ENCODE results near the gene ITGB7.

DNA sequence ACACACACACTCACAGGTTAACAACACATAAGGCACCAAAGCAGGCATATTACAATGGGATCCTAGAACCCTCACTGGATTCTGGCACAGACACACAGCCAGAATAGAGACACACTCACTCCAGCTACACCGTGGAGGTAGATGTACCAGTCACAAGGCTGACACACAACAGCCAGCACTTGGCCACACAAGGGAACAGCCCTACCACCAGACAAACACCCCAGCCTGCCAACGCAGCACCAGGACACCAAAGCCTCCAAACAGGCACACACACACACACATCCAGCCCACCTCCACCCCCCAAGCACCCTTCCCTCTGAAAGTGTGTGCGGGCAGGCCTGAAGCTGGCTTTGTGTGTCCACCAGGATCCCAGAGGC lies 10.9 kb upstream of the ITGB7 start:
- TF ChIP-seq, protein P1, sequence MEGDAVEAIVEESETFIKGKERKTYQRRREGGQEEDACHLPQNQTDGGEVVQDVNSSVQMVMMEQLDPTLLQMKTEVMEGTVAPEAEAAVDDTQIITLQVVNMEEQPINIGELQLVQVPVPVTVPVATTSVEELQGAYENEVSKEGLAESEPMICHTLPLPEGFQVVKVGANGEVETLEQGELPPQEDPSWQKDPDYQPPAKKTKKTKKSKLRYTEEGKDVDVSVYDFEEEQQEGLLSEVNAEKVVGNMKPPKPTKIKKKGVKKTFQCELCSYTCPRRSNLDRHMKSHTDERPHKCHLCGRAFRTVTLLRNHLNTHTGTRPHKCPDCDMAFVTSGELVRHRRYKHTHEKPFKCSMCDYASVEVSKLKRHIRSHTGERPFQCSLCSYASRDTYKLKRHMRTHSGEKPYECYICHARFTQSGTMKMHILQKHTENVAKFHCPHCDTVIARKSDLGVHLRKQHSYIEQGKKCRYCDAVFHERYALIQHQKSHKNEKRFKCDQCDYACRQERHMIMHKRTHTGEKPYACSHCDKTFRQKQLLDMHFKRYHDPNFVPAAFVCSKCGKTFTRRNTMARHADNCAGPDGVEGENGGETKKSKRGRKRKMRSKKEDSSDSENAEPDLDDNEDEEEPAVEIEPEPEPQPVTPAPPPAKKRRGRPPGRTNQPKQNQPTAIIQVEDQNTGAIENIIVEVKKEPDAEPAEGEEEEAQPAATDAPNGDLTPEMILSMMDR (IDR thresholded peaks at IDR 0.05; ENCODE audit: low read depth, low read length): no peak
- TF ChIP-seq EZH2phosphoT487 (IDR thresholded peaks at IDR 0.05; ENCODE audit: low read depth): no peak

Measured in OCI-LY3 (cell line).